DOHH2 (cell line): ENCODE data around the gene MAPKAPK2.
"Not testable (repeated sequence)": the region's sequence is repeated elsewhere in the genome, so short reads cannot be mapped to it uniquely, and the experiment has no call there.

Experiments
- H3F3A ChIP-seq: fragments of 200-600 bp; sonication (generic), shearing (Covaris generic); 2 replicates; pipeline ENCODE4 v1.6.0; 2016; ENCODE audit warnings: antibody characterized with exemption, mild to moderate bottlenecking; ENCODE audit not compliant: control insufficient read depth, insufficient read depth
- H3K27ac ChIP-seq: fragments of 200-600 bp; sonication (generic); 2 replicates; pipeline ENCODE4 v1.5.1; 2014; ENCODE audit warnings: low read depth, mild to moderate bottlenecking, low read length, moderate library complexity
- H3K27me3 ChIP-seq: fragments of 200-600 bp; sonication (generic); 2 replicates; pipeline ENCODE4 v1.6.1; 2014; ENCODE audit warnings: mild to moderate bottlenecking, low read length, mixed read lengths; ENCODE audit not compliant: control insufficient read depth
- H3K36me3 ChIP-seq: fragments of 200-600 bp; sonication (generic); 2 replicates; pipeline ENCODE4 v1.6.1; 2014; ENCODE audit warnings: mild to moderate bottlenecking, low read length, moderate library complexity, mixed read lengths; ENCODE audit not compliant: control insufficient read depth
- H3K4me1 ChIP-seq: fragments of 200-600 bp; sonication (generic); 2 replicates; pipeline ENCODE4 v1.6.1; 2014; ENCODE audit warnings: mild to moderate bottlenecking, low read length, mixed read lengths; ENCODE audit not compliant: control insufficient read depth
- H3K4me2 ChIP-seq: fragments of 200-600 bp; sonication (generic); 2 replicates; pipeline ENCODE4 v1.6.0; 2014; ENCODE audit warnings: mild to moderate bottlenecking, low read length, moderate library complexity
- H3K4me3 ChIP-seq: fragments of 200-600 bp; sonication (generic); 2 replicates; pipeline ENCODE4 v1.5.1; 2014; ENCODE audit warnings: mild to moderate bottlenecking, low read length, mixed read lengths
- H3K79me2 ChIP-seq: fragments of 200-600 bp; sonication (generic); 2 replicates; pipeline ENCODE4 v1.6.1; 2014; ENCODE audit warnings: mild to moderate bottlenecking, low read length, mixed read lengths; ENCODE audit not compliant: control insufficient read depth
- H3K9me2 ChIP-seq: fragments of 200-600 bp; sonication (generic); replicated peaks from 2 replicates; pipeline ENCODE4 v1.6.1; 2014; ENCODE audit warnings: mild to moderate bottlenecking, low read length, mixed read lengths; ENCODE audit not compliant: control insufficient read depth
- H3K9me3 ChIP-seq: fragments of 200-600 bp; sonication (generic); 2 replicates; pipeline ENCODE4 v1.6.1; 2014; ENCODE audit warnings: antibody characterized with exemption, low read length, mixed read lengths; ENCODE audit not compliant: control insufficient read depth, insufficient read depth
- H4K20me1 ChIP-seq: fragments of 200-600 bp; sonication (generic); 2 replicates; pipeline ENCODE4 v1.6.0; 2014; ENCODE audit warnings: low read depth, mild to moderate bottlenecking, antibody characterized with exemption, low read length, moderate library complexity; ENCODE audit not compliant: control insufficient read depth, insufficient read depth
- EZH2phosphoT487 ChIP-seq: fragments of 200-600 bp; sonication (generic); IDR thresholded peaks from 2 replicates; pipeline ENCODE4 v1.6.1; 2017; ENCODE audit warnings: borderline replicate concordance, mild to moderate bottlenecking, antibody characterized with exemption, low read length, moderate library complexity, mixed read lengths
- TF ChIP-seq, protein P1 (sequence below): fragments of 200-600 bp; sonication (generic); IDR thresholded peaks from one replicate; pipeline ENCODE4 v1.5.1; 2014; ENCODE audit warnings: antibody characterized with exemption, mild to moderate bottlenecking, low read depth, low read length; ENCODE audit not compliant: poor library complexity, severe bottlenecking

The MAPKAPK2 gene

DNA sequence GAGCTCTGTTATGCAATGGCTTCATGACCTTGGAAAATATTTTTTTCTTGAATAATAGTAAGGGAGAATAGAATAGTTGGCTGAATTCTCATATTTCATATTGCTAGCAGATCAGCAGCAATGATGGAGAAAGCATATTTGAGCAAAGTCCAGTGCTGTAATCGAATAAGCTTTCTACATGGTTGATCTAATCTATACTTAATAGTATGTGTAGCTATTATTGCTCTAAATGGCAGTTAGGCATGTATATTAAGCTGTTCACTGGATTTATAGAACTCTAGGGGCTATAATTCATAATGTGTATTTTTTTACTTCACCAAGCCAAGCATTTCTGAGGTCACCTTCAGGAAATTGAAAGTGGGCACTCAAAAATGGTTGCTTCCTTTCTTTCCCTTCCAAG is 75.9 kb downstream of the MAPKAPK2 start:
- no peaks in the 10 kb centered on the region for H3F3A ChIP-seq
- H3K27ac ChIP-seq = no peak overlapping the region
- H3K4me3 ChIP-seq = no peak overlapping the region
- H3K9me3 ChIP-seq = no peaks in the 10 kb centered on the region
- TF ChIP-seq, protein P1, sequence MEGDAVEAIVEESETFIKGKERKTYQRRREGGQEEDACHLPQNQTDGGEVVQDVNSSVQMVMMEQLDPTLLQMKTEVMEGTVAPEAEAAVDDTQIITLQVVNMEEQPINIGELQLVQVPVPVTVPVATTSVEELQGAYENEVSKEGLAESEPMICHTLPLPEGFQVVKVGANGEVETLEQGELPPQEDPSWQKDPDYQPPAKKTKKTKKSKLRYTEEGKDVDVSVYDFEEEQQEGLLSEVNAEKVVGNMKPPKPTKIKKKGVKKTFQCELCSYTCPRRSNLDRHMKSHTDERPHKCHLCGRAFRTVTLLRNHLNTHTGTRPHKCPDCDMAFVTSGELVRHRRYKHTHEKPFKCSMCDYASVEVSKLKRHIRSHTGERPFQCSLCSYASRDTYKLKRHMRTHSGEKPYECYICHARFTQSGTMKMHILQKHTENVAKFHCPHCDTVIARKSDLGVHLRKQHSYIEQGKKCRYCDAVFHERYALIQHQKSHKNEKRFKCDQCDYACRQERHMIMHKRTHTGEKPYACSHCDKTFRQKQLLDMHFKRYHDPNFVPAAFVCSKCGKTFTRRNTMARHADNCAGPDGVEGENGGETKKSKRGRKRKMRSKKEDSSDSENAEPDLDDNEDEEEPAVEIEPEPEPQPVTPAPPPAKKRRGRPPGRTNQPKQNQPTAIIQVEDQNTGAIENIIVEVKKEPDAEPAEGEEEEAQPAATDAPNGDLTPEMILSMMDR = no peak
- no peak for TF ChIP-seq EZH2phosphoT487
- H4K20me1 ChIP-seq = no peaks in the 10 kb centered on the region
- no peaks in the 10 kb centered on the region for H3K9me2 ChIP-seq
- H3K27me3 ChIP-seq = peaks cover 44% of the 10 kb centered on the region
- no peaks in the 10 kb centered on the region for H3K36me3 ChIP-seq
- H3K4me2 ChIP-seq = no peak overlapping the region
- H3K4me1 ChIP-seq = peaks cover 6% of the 10 kb centered on the region
- no peaks in the 10 kb centered on the region for H3K79me2 ChIP-seq

DNA sequence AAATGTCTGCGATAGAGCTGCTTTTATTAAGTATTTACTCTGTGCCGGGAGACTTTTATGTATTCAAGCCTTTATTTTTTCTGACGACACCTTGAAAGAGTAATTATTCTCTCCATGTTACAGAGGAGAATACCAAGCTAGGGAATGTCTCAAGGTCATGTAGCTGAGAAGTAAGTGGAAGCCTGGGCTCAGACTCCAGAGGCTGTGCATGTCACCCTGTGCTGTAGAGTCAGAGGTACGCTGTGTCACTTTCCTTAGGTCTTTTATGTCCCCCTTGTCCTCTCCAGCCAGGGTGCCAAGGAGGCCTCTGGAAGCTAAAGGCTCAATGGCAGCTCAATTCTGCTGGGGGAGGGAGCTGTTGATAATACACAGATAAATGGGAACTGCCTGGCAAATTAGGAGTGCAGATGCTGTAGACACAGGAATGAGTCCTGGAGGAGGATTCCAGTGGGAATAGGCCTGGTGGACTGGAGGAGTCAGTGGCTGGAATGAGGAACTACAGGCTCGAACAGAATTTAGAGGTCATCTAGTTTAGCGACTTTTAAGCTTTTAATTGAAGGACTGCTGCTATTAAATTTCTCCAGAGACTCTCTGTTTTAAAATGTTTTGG is 76.6 kb downstream of the MAPKAPK2 start:
- Histone ChIP-seq H3K9me2 (no peaks in the 10 kb centered on the region), H3K27ac (no peak overlapping the region), H3F3A (no peaks in the 10 kb centered on the region), H3K4me2 (no peak overlapping the region), H3K4me1 (peaks cover 6% of the 10 kb centered on the region), H3K79me2 (no peaks in the 10 kb centered on the region), H3K9me3 (no peaks in the 10 kb centered on the region), H3K36me3 (no peaks in the 10 kb centered on the region), H4K20me1 (no peaks in the 10 kb centered on the region), H3K27me3 (peaks cover 48% of the 10 kb centered on the region), H3K4me3 (no peak overlapping the region)
- TF ChIP-seq, protein P1 = no peak
- TF ChIP-seq EZH2phosphoT487 = no peak

GRCh38 chr1:206762741-206763364 is 78.1 kb downstream of the MAPKAPK2 start:
- not testable (repeated sequence) for H3K36me3 ChIP-seq, H3F3A ChIP-seq, H3K27ac ChIP-seq, H3K9me2 ChIP-seq, H3K4me2 ChIP-seq, H3K4me3 ChIP-seq, H4K20me1 ChIP-seq, H3K9me3 ChIP-seq, H3K4me1 ChIP-seq, H3K79me2 ChIP-seq
- peaks cover 48% of the 10 kb centered on the region for H3K27me3 ChIP-seq

DNA sequence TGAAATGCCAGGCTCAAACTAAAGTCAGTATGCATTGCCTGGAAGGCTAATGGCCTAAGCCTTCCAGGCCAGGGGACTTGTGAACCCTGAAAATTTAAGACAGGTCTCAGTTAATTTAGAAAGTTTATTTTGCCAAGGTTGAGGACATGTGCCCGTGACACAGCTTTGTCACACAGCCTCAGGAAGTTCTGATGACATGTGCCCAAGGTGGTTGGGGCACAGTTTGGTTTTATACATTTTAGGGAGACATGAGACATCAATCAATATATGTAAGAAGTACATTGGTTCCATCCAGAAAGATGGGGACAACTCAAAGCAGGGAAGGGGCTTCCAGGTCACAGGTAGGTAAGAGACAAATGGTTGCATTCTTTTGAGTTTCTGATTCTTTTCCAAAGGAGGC is 81.1 kb downstream of the MAPKAPK2 start:
- not testable (repeated sequence) for H3K4me3 ChIP-seq, H3K4me2 ChIP-seq, H3K9me2 ChIP-seq, H3K79me2 ChIP-seq, H3K4me1 ChIP-seq, H4K20me1 ChIP-seq, H3K36me3 ChIP-seq, H3K9me3 ChIP-seq, H3F3A ChIP-seq, H3K27ac ChIP-seq
- H3K27me3 ChIP-seq = peaks cover 64% of the 10 kb centered on the region
